ENCODE measurements around the gene SLC35F2. TPM values are rescaled to one million over a fixed set of nuclear protein-coding genes. Genes with fewer than 3 reads are reported as not detected.

Gene SLC35F2
- total and polyA plus RNA-seq, 4 donors: 2.0 to 12.1 (median 4.9) TPM

DNA sequence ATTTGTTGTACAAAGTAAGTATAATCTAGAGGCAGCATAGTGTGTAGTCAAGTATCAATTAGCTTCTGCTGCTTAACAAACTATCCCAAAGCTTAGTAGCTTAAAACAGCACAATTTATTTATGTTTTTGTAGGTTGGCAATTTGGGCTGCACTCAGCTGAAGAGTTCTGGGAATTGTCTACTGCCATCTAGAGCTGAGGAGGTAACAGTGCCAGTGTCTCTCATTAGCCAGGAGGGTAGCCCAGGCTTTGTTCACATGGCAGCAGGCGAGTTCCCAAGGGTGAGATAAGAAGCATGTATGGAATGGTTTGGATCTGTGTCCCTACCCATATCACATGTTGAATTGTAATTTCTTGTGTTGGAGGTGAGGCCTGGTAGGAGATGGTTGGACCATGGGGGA lies 100.9 kb downstream of the SLC35F2 start:
- no peaks in the 10 kb centered on the region for H3K27me3 ChIP-seq (ENCODE audit: control insufficient read depth in 1 of 2, insufficient read depth in 2 of 2, low read length in 1 of 2)
- H3K9me3 ChIP-seq (ENCODE audit: control insufficient read depth, low read length): no peaks in the 10 kb centered on the region
- WGBS, 2 donors: 92 to 100% methylated on average over 1 of the region's 1 CpG
- ATAC-seq (ENCODE audit: low FRiP score) (no peak), DNase-seq (no peak)
- no peak overlapping the region for H3K27ac ChIP-seq (ENCODE audit: low read depth in 1 of 2, low read length in 2 of 2)
- H3K4me1 ChIP-seq (ENCODE audit: control insufficient read depth in 1 of 2, insufficient read depth in 2 of 2, low read length in 2 of 2): no peaks in the 10 kb centered on the region
- H3K4me3 ChIP-seq (ENCODE audit: low read length in 2 of 2): no peak overlapping the region
- intact Hi-C loops (cut with DNase I): no loop called here
- no peaks in the 10 kb centered on the region for H3K36me3 ChIP-seq (ENCODE audit: control insufficient read depth in 1 of 2, insufficient read depth in 2 of 2, low read length in 1 of 2)

DNA sequence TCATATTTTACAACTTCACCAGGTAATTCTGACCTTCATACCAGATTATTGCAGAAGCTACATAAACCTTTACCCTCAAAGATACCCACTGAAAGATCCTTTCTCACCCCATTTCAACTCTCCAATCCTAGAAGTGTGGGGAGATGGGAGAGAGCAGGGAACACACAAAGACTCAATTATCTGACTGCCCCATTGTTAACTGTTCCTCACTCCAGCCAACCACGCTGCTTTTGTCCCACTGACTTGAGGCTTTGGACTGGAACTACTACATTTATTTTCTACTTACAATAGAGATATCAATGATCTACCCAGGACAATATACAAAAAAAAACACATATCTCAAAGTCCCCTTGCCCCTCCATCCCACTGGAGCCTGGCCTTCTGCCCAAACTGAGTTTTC lies 102.0 kb downstream of the SLC35F2 start:
- H3K4me3 ChIP-seq (ENCODE audit: low read length in 2 of 2): no peak overlapping the region
- ATAC-seq (ENCODE audit: low FRiP score) (no peak), DNase-seq (no peak)
- 98 to 100% methylated on average over 1 of the region's 1 CpG for WGBS, 2 donors
- no peaks in the 10 kb centered on the region for H3K27me3 ChIP-seq (ENCODE audit: control insufficient read depth in 1 of 2, insufficient read depth in 2 of 2, low read length in 1 of 2)
- H3K4me1 ChIP-seq (ENCODE audit: control insufficient read depth in 1 of 2, insufficient read depth in 2 of 2, low read length in 2 of 2): no peaks in the 10 kb centered on the region
- H3K36me3 ChIP-seq (ENCODE audit: control insufficient read depth in 1 of 2, insufficient read depth in 2 of 2, low read length in 1 of 2): no peaks in the 10 kb centered on the region
- H3K27ac ChIP-seq (ENCODE audit: low read depth in 1 of 2, low read length in 2 of 2): no peak overlapping the region
- intact Hi-C loops (cut with DNase I): no loop called here
- no peaks in the 10 kb centered on the region for H3K9me3 ChIP-seq (ENCODE audit: control insufficient read depth, low read length)

GRCh38 chr11:107752949-107753822 lies 105.4 kb downstream of the SLC35F2 start:
- Histone ChIP-seq H3K4me3 (ENCODE audit: low read length in 2 of 2) (no peak overlapping the region), H3K36me3 (ENCODE audit: control insufficient read depth in 1 of 2, insufficient read depth in 2 of 2, low read length in 1 of 2) (no peaks in the 10 kb centered on the region), H3K4me1 (ENCODE audit: control insufficient read depth in 1 of 2, insufficient read depth in 2 of 2, low read length in 2 of 2) (no peaks in the 10 kb centered on the region), H3K27ac (ENCODE audit: low read depth in 1 of 2, low read length in 2 of 2) (no peak overlapping the region), H3K27me3 (ENCODE audit: control insufficient read depth in 1 of 2, insufficient read depth in 2 of 2, low read length in 1 of 2) (no peaks in the 10 kb centered on the region), H3K9me3 (ENCODE audit: control insufficient read depth, low read length) (no peaks in the 10 kb centered on the region)
- WGBS, 2 donors: 48 to 64% methylated on average over 2 of the region's 2 CpGs
- ATAC-seq (ENCODE audit: low FRiP score) (no peak), DNase-seq (no peak)
- intact Hi-C loops (cut with DNase I): no loop called here

DNA sequence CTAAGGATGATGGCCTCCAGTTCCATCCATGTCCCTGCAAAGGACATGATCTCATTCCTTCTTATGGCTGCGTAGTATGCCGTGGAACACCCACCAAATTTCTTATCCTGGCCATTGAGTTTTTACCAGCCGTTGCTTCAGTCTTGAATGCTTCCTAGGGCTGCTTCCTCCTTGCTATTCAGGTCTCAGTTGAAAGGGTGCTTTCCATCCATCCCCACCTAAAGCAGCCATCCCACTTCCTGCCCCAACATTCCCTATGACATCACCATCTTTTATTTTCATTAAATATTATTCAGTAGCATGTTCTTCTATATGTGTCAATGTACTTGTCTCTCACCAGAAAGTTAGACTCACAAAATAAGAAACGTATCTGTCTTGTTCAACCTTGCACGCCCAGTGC lies 106.1 kb downstream of the SLC35F2 start:
- H3K9me3 ChIP-seq (ENCODE audit: control insufficient read depth, low read length): no peaks in the 10 kb centered on the region
- intact Hi-C loops (cut with DNase I): no loop called here
- no peak overlapping the region for H3K4me3 ChIP-seq (ENCODE audit: low read length in 2 of 2)
- H3K27ac ChIP-seq (ENCODE audit: low read depth in 1 of 2, low read length in 2 of 2): no peak overlapping the region
- no peak for ATAC-seq (ENCODE audit: low FRiP score)
- no peaks in the 10 kb centered on the region for H3K4me1 ChIP-seq (ENCODE audit: control insufficient read depth in 1 of 2, insufficient read depth in 2 of 2, low read length in 2 of 2)
- no peaks in the 10 kb centered on the region for H3K36me3 ChIP-seq (ENCODE audit: control insufficient read depth in 1 of 2, insufficient read depth in 2 of 2, low read length in 1 of 2)
- WGBS, 2 donors: 69 to 74% methylated on average over 5 of the region's 5 CpGs
- H3K27me3 ChIP-seq (ENCODE audit: control insufficient read depth in 1 of 2, insufficient read depth in 2 of 2, low read length in 1 of 2): no peaks in the 10 kb centered on the region
- DNase-seq: no peak

- Histone ChIP-seq H3K27ac (ENCODE audit: low read depth in 1 of 2, low read length in 2 of 2) (no peak overlapping the region), H3K36me3 (ENCODE audit: control insufficient read depth in 1 of 2, insufficient read depth in 2 of 2, low read length in 1 of 2) (no peaks in the 10 kb centered on the region), H3K9me3 (ENCODE audit: control insufficient read depth, low read length) (no peaks in the 10 kb centered on the region), H3K27me3 (ENCODE audit: control insufficient read depth in 1 of 2, insufficient read depth in 2 of 2, low read length in 1 of 2) (no peaks in the 10 kb centered on the region), H3K4me1 (ENCODE audit: control insufficient read depth in 1 of 2, insufficient read depth in 2 of 2, low read length in 2 of 2) (no peaks in the 10 kb centered on the region), H3K4me3 (ENCODE audit: low read length in 2 of 2) (no peak overlapping the region)
- ATAC-seq (ENCODE audit: low FRiP score): no peak
- WGBS, 2 donors: 79 to 93% methylated on average over 9 of the region's 9 CpGs
- DNase-seq: no peak
- intact Hi-C loops (cut with DNase I): no loop called here
Observed at GRCh38 chr11:107751082-107751481, 107.5 kb downstream of the SLC35F2 start.

DNA sequence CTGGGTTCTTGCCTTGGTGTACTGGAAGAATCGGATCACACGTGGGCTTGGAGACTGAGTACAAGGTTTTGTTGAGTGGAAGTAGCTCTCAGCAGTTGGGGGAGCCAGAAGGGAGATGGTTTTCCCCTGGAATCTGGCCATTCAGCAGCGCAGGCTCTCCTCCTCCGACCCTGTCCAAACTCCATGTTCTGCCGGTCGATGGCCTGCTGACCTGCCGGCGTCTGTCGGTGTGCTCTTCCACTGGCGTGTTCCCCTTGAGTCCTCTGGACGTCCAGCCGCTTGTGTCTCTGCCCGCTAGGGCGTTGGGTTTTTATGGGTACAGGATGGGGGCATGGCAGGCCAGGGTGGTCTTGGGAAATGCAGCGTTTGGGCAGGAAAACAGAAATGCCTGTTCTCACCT lies 108.3 kb downstream of the SLC35F2 start:
- WGBS, 2 donors: 88 to 89% methylated on average over 15 of the region's 15 CpGs
- Histone ChIP-seq H3K36me3 (ENCODE audit: control insufficient read depth in 1 of 2, insufficient read depth in 2 of 2, low read length in 1 of 2) (no peaks in the 10 kb centered on the region), H3K27ac (ENCODE audit: low read depth in 1 of 2, low read length in 2 of 2) (no peak overlapping the region), H3K4me3 (ENCODE audit: low read length in 2 of 2) (no peak overlapping the region), H3K4me1 (ENCODE audit: control insufficient read depth in 1 of 2, insufficient read depth in 2 of 2, low read length in 2 of 2) (no peaks in the 10 kb centered on the region), H3K9me3 (ENCODE audit: control insufficient read depth, low read length) (no peaks in the 10 kb centered on the region), H3K27me3 (ENCODE audit: control insufficient read depth in 1 of 2, insufficient read depth in 2 of 2, low read length in 1 of 2) (no peaks in the 10 kb centered on the region)
- DNase-seq: no peak
- intact Hi-C loops (cut with DNase I): no loop called here
- no peak for ATAC-seq (ENCODE audit: low FRiP score)

DNA sequence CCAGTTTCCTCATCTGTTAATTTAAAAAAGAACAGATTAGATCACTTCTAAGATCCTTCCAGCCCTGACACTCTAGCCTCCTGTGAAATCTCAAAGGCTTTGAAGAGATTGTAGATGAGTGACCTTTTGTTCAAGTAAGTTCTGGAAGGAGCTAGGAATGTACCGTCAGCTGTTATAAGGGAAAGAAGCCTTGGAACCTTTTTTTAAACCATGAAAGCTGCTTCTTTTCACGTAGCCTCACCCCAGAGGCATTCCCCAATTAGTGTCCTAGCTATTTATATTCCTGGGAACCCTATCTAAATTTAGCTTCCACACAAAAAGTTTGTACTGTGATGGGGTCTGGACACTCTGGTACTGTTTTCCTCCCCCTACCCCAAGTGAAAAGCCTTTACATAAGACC lies 111.0 kb downstream of the SLC35F2 start:
- DNase-seq (no peak), ATAC-seq (ENCODE audit: low FRiP score) (no peak)
- Histone ChIP-seq H3K27me3 (ENCODE audit: control insufficient read depth in 1 of 2, insufficient read depth in 2 of 2, low read length in 1 of 2) (no peaks in the 10 kb centered on the region), H3K9me3 (ENCODE audit: control insufficient read depth, low read length) (no peaks in the 10 kb centered on the region), H3K27ac (ENCODE audit: low read depth in 1 of 2, low read length in 2 of 2) (no peak overlapping the region), H3K4me1 (ENCODE audit: control insufficient read depth in 1 of 2, insufficient read depth in 2 of 2, low read length in 2 of 2) (no peaks in the 10 kb centered on the region), H3K4me3 (ENCODE audit: low read length in 2 of 2) (no peak overlapping the region), H3K36me3 (ENCODE audit: control insufficient read depth in 1 of 2, insufficient read depth in 2 of 2, low read length in 1 of 2) (no peaks in the 10 kb centered on the region)
- 23 to 32% methylated on average over 2 of the region's 2 CpGs for WGBS, 2 donors
- intact Hi-C loops (cut with DNase I): no loop called here

DNA sequence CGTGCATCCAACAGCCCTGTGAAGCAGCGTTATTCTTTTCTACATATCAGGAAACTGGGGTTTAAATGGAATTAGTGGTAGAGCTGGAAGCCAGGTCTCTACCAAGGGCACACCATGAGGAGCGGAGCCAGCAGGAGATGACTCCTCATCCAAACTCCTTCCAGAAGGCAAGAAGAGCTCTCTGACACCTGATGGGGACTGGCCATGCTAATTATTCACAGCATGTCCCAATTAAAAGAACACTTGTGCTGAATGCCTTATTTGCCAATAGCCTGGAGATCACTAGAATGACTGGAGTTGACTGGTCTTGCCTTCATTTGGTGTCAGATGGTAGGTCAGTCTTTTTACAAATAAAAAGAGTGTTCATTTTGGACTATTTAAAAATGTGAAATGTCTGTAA lies 113.9 kb downstream of the SLC35F2 start:
- Histone ChIP-seq H3K4me1 (ENCODE audit: control insufficient read depth in 1 of 2, insufficient read depth in 2 of 2, low read length in 2 of 2) (no peaks in the 10 kb centered on the region), H3K9me3 (ENCODE audit: control insufficient read depth, low read length) (peaks cover 2% of the 10 kb centered on the region), H3K4me3 (ENCODE audit: low read length in 2 of 2) (no peak overlapping the region), H3K27me3 (ENCODE audit: control insufficient read depth in 1 of 2, insufficient read depth in 2 of 2, low read length in 1 of 2) (no peaks in the 10 kb centered on the region), H3K27ac (ENCODE audit: low read depth in 1 of 2, low read length in 2 of 2) (no peak overlapping the region), H3K36me3 (ENCODE audit: control insufficient read depth in 1 of 2, insufficient read depth in 2 of 2, low read length in 1 of 2) (no peaks in the 10 kb centered on the region)
- DNase-seq: no peak
- 72 to 90% methylated on average over 3 of the region's 3 CpGs for WGBS, 2 donors
- intact Hi-C loops (cut with DNase I): no loop called here
- ATAC-seq (ENCODE audit: low FRiP score): no peak

- H3K4me3 ChIP-seq (ENCODE audit: low read length in 2 of 2): no peak overlapping the region
- H3K27me3 ChIP-seq (ENCODE audit: control insufficient read depth in 1 of 2, insufficient read depth in 2 of 2, low read length in 1 of 2): no peaks in the 10 kb centered on the region
- intact Hi-C loops (cut with DNase I): no loop called here
- no peak overlapping the region for H3K27ac ChIP-seq (ENCODE audit: low read depth in 1 of 2, low read length in 2 of 2)
- ATAC-seq (ENCODE audit: low FRiP score) (no peak), DNase-seq (no peak)
- WGBS, 2 donors: 45 to 46% methylated on average over 3 of the region's 3 CpGs
- H3K4me1 ChIP-seq (ENCODE audit: control insufficient read depth in 1 of 2, insufficient read depth in 2 of 2, low read length in 2 of 2): no peaks in the 10 kb centered on the region
- peaks cover 3% of the 10 kb centered on the region for H3K9me3 ChIP-seq (ENCODE audit: control insufficient read depth, low read length)
- no peaks in the 10 kb centered on the region for H3K36me3 ChIP-seq (ENCODE audit: control insufficient read depth in 1 of 2, insufficient read depth in 2 of 2, low read length in 1 of 2)
Observed at GRCh38 chr11:107743191-107743590, 115.4 kb downstream of the SLC35F2 start.
